Aorta (tissue), 5 donors: ENCODE results near the gene C19orf73. TPM values are rescaled to one million over a fixed set of nuclear protein-coding genes. Genes with fewer than 3 reads are reported as not detected.

ENCODE experiments used
- ATAC-seq: fragments of 200-7000 bp; cut with Tn5 transposase; one replicate; pipeline ENCODE4 v1.9.1; 2022; ENCODE audit warnings: moderate library complexity; ENCODE audit not compliant: low FRiP score
- DNase-seq, 2 donors: peaks; one replicate each; pipeline ENCODE4 v3.0.0-alpha.2; 2020
- H3K27ac ChIP-seq, 2 donors: one replicate each; pipeline ENCODE4 v1.5.1; 2013; ENCODE audit warnings: low read length in 2 of 2, mild to moderate bottlenecking in 2 of 2, moderate library complexity in 2 of 2, control low read depth in 1 of 2, inconsistent platforms in 1 of 2, low read depth in 1 of 2
- H3K27me3 ChIP-seq, 2 donors: one replicate each; pipeline ENCODE4 v1.6.1; 2013; ENCODE audit warnings: control low read depth in 1 of 2, low read length in 1 of 2, mild to moderate bottlenecking in 1 of 2, moderate library complexity in 1 of 2; ENCODE audit not compliant: insufficient read depth in 2 of 2, control insufficient read depth in 1 of 2
- H3K36me3 ChIP-seq, 2 donors: one replicate each; pipeline ENCODE4 v1.6.1; 2013; ENCODE audit warnings: control low read depth in 1 of 2, low read length in 1 of 2, mild to moderate bottlenecking in 1 of 2; ENCODE audit not compliant: insufficient read depth in 2 of 2, control insufficient read depth in 1 of 2
- H3K4me1 ChIP-seq, 2 donors: one replicate each; pipeline ENCODE4 v1.6.1; 2013; ENCODE audit warnings: low read length in 2 of 2, control low read depth in 1 of 2, mild to moderate bottlenecking in 1 of 2, moderate library complexity in 1 of 2; ENCODE audit not compliant: insufficient read depth in 2 of 2, control insufficient read depth in 1 of 2
- H3K4me3 ChIP-seq, 2 donors: one replicate each; pipeline ENCODE4 v1.5.1; 2013; ENCODE audit warnings: low read length in 2 of 2, control low read depth in 1 of 2, mild to moderate bottlenecking in 1 of 2
- H3K9me3 ChIP-seq: one replicate; pipeline ENCODE4 v1.6.1; 2013; ENCODE audit warnings: mild to moderate bottlenecking, low read length; ENCODE audit not compliant: control insufficient read depth
- WGBS, 2 donors: extraction: QIAGEN DNeasy Blood & Tissue Kit; methylation state at CpG; one replicate each; pipeline ENCODE4 v1.1.7; 2013; 5-methylcytosine and 5-hydroxymethylcytosine counted together
- intact Hi-C, 2 donors: fragments of 100-400 bp; cut with DNase I; formaldehyde crosslinking; loops; one replicate each; pipeline versions ENCODE4 v1.14.2 to v1.15.0; 2022
- polyA plus RNA-seq, 2 donors: library from polyadenylated mRNA; stranded (reverse); fragments of 200-250 nt; gene quantifications; one replicate each; pipeline ENCODE4 v1.2.3, GENCODE V29; 2013
- total RNA-seq, 2 donors: library from RNA; stranded (reverse); fragmentation: NEBNext Ultra II Directional; extraction: Animal tissue kit (Norgen Biotek cat#: 25700); gene quantifications; one replicate each; pipeline ENCODE4 v1.2.1, GENCODE V29; 2021
- donor health status: healthy with polysubstance abuse.
- donor health status: Bipolar disorder and iron deficiency.
- donor health status: DM: no; HTN: no; CAD: no.
- donor health status: DM: no; HTN: no; CAD: no.
- donor health status: DM: yes; HTN: yes; CAD: no.

The C19orf73 gene
- total and polyA plus RNA-seq, 4 donors, result 0.49 to 5.4 (median 0.86) TPM

DNA sequence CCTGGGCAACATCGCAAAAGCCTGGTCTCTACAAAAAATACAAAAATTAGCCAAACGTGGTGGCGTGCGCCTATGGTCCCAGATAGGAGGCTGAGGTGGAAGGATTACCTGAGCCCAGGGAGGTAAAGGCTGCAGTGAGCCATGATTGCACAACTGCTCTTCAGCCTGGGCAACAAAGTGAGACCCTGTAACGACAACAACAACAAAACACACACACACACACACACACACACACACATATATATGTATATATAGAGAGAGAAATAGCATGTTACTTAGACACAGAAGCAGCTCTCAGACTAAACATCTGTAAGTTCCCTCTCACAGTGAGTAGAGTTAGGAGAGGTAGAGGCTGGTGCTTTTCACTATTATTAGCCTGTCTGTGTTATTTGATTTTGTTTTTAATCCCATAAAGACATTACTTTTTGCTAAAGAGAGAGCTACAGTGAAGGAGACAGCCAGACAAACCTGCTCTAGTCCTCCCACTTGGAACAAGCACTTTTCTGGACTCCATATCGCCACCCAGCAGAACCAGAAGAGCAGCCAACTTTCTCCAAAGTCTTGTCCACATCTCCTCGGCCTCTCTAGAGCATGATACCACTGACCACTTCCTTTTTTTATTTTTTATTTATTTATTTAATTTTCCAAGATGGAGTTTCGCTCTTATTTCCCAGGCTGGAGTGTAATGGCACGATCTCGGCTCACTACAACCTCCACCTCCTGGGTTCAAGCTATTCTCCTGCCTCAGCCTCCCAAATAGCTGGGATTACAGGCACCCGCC is 7.5 kb downstream of the C19orf73 start:
- H3K9me3 ChIP-seq, result no peaks in the 10 kb centered on the region
- WGBS, 2 donors, result 72 to 76% methylated on average over 11 of the region's 11 CpGs
- DNase-seq, result no peak
- H3K36me3 ChIP-seq, result peaks cover 0 to 3% of the 10 kb centered on the region in 2 donors
- no peak for ATAC-seq
- no peaks in the 10 kb centered on the region for H3K27me3 ChIP-seq
- H3K4me3 ChIP-seq, result no peak overlapping the region
- intact Hi-C loops, result no loop called here
- H3K27ac ChIP-seq, result no peak overlapping the region
- peaks cover 0 to 2% of the 10 kb centered on the region in 2 donors for H3K4me1 ChIP-seq

DNA sequence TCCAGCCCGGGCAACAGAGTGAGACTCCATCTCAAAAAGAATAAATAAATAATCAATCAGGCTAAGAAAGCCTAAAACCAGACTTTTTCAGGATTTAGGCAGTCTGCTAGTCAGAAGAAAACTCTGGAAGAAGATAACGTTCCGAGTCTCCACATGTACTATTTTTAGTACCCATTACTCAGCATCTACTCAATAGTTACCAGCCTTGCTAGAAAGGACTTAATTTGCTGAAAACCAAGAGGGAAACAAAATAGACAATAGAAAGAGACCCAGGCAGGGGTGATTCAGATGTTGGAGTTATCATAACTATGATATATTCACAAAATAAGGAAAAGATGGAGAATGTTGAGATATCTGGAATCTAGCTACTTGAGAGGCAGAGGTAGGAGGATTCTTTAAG is 8.4 kb downstream of the C19orf73 start:
- ATAC-seq (no peak), DNase-seq (no peak)

DNA sequence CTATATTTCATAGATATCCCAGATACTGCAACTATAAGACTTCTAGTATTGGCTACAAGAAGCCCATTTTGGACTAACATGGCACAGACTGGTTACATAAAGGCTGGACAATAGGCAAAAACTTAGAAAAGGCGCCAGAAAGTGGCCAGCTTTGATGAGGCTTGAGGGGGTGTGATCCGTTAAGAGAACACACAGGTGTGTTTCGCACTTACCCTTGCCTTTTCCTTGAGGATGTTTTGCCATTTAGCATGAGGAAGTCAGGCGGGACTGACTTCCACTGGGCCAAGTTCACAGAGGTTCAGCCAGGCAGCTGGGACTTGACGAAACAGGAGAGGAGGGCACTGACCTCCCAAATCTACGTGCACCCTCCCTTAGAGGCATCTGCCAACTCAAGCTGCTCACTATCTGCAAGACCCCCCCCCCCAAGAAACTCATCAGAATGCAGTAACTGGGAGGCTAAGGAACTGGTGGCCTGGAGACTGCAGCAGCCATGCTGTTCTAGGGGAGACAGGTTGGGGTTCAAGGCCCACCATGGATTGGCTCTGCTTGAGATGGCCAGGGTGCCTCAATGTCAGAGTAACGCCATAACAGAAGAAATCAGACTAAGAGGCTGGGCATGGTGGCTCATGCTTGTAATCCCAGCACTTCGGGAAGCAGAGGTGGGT is 9.2 kb downstream of the C19orf73 start:
- no peak for ATAC-seq
- intact Hi-C loops, result loop anchor here in 1 of 2 donors (5.0 kb wide), 1 partner anchor 38 kb away; no protein-coding TSS in a partner anchor
- Histone ChIP-seq H3K27ac (no peak overlapping the region), H3K36me3 (peaks cover 0 to 3% of the 10 kb centered on the region in 2 donors), H3K9me3 (no peaks in the 10 kb centered on the region), H3K27me3 (no peaks in the 10 kb centered on the region), H3K4me3 (no peak overlapping the region), H3K4me1 (peaks cover 0 to 2% of the 10 kb centered on the region in 2 donors)
- DNase-seq, result no peak
- 82 to 85% methylated on average over 8 of the region's 8 CpGs for WGBS, 2 donors

More for the DNA sequence above, 8.4 kb downstream of the C19orf73 start:
- Histone ChIP-seq H3K27ac (no peak overlapping the region), H3K9me3 (no peaks in the 10 kb centered on the region), H3K4me3 (no peak overlapping the region), H3K4me1 (peaks cover 0 to 2% of the 10 kb centered on the region in 2 donors), H3K36me3 (peaks cover 0 to 3% of the 10 kb centered on the region in 2 donors), H3K27me3 (no peaks in the 10 kb centered on the region)
- intact Hi-C loops, result no loop called here
- 0 to 3% methylated on average over 3 of the region's 3 CpGs for WGBS, 2 donors

- WGBS, 2 donors, result 71 to 78% methylated on average over 5 of the region's 5 CpGs
- Histone ChIP-seq H3K4me3 (no peak overlapping the region), H3K36me3 (peaks cover 0 to 3% of the 10 kb centered on the region in 2 donors), H3K27me3 (no peaks in the 10 kb centered on the region), H3K9me3 (no peaks in the 10 kb centered on the region), H3K27ac (no peak overlapping the region), H3K4me1 (peaks cover 0 to 2% of the 10 kb centered on the region in 2 donors)
- intact Hi-C loops, result loop anchor here in 1 of 2 donors (5.0 kb wide), 1 partner anchor 38 kb away; no protein-coding TSS in a partner anchor
- DNase-seq (no peak), ATAC-seq (no peak)
These were observed 9.9 kb downstream of the C19orf73 start for GRCh38 chr19:49109051-49109450.

DNA sequence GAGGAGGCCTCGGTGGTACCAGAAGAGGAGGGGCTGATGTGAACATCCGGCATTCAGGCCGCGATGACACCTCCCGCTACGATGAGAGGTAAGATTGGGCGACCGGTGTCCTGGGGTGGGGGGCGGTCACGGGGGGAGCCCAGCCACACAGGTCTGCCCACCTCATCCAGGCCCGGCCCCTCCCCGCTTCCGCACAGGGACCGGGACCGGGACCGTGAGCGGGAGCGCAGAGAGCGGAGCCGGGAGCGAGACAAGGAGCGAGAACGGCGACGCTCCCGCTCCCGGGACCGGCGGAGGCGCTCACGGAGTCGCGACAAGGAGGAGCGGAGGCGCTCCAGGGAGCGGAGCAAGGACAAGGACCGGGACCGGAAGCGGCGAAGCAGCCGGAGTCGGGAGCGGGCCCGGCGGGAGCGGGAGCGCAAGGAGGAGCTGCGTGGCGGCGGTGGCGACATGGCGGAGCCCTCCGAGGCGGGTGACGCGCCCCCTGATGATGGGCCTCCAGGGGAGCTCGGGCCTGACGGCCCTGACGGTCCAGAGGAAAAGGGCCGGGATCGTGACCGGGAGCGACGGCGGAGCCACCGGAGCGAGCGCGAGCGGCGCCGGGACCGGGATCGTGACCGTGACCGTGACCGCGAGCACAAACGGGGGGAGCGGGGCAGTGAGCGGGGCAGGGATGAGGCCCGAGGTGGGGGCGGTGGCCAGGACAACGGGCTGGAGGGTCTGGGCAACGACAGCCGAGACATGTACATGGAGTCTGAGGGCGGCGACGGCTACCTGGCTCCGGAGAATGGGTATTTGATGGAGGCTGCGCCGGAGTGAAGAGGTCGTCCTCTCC is 11.1 kb downstream of the C19orf73 start:
- no peak overlapping the region for H3K4me3 ChIP-seq
- peaks cover 0 to 3% of the 10 kb centered on the region in 2 donors for H3K36me3 ChIP-seq
- WGBS, 2 donors, result 93 to 95% methylated on average over 90 to 93 of the region's 93 CpGs
- DNase-seq, result no peak
- H3K27ac ChIP-seq, result no peak overlapping the region
- no peak for ATAC-seq
- H3K27me3 ChIP-seq, result no peaks in the 10 kb centered on the region
- intact Hi-C loops, result loop anchor here in 1 of 2 donors (5.0 kb wide), 1 partner anchor 39 kb away; no protein-coding TSS in a partner anchor
- no peaks in the 10 kb centered on the region for H3K9me3 ChIP-seq
- no peaks in the 10 kb centered on the region for H3K4me1 ChIP-seq

DNA sequence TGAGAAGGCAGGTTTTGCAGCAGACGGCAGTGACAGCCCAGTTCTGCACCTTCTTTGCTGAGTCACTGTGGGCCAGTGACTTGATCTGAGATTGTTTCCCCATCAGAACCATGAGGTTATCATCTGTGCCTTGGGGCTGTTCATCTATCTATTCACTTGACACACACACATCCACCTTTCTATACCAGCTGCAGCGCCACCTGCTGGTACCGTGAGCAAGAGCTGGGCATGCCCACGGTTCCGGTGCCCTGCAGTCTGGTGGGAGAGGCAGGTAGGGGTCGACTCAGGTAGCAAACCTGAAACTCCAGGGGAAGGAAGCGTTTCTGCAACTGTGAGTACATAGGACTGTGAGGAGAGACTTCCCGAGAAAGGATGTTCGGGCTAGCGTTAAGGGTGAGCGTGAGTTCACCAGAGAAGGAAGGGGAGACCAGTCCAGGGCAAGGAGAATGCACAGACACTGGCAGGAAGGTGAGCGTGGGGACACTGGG is 12.3 kb downstream of the C19orf73 start:
- no peak for DNase-seq
- Histone ChIP-seq H3K36me3 (peaks cover 0 to 3% of the 10 kb centered on the region in 2 donors), H3K27ac (no peak overlapping the region), H3K9me3 (no peaks in the 10 kb centered on the region), H3K4me3 (no peak overlapping the region), H3K27me3 (no peaks in the 10 kb centered on the region), H3K4me1 (no peaks in the 10 kb centered on the region)
- intact Hi-C loops, result loop anchor here in 1 of 2 donors (5.0 kb wide), 1 partner anchor 41 kb away; no protein-coding TSS in a partner anchor
- WGBS, 2 donors, result 56 to 60% methylated on average over 12 of the region's 12 CpGs
- no peak for ATAC-seq

DNA sequence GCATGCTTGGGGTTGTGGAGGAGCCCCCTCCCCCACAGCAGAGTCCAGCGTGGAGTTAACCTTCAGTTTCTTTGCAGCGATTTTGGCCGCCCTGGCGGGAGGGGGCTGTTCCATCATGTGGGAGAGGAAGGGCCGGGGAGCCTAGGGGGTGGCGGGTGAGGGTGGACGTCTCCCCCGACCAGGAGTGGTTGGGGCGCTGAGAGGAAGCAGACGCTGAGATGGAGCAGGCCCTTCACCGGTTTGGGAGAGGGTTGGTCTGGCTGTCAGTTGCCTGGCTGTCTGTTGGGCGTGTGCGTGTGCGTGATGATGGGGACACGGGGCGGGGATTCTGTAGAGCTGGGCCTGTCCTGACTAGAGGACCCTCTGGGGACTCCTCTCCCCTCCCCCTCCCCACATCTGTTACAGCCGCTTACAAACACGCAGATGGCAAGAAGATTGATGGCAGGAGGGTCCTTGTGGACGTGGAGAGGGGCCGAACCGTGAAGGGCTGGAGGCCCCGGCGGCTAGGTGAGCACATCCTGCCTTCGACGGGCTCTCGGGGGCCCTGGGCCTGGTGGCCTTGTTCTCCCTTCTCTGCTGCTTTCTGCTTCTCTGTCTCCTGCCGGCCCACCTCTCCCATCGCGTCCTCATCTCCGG is 14.6 kb downstream of the C19orf73 start:
- DNase-seq (no peak), ATAC-seq (no peak)
- 65 to 68% methylated on average over 30 of the region's 30 CpGs for WGBS, 2 donors
- H3K27ac ChIP-seq, result no peak overlapping the region
- H3K4me3 ChIP-seq, result no peak overlapping the region
- intact Hi-C loops, result loop anchor here in 1 of 2 donors (5.0 kb wide), 1 partner anchor 98 kb away; no protein-coding TSS in a partner anchor
- H3K9me3 ChIP-seq, result no peaks in the 10 kb centered on the region
- H3K4me1 ChIP-seq, result no peaks in the 10 kb centered on the region
- no peaks in the 10 kb centered on the region for H3K27me3 ChIP-seq
- H3K36me3 ChIP-seq, result peaks cover 0 to 7% of the 10 kb centered on the region in 2 donors
